HepG2 (cell line): ENCODE data around the gene WDR70. TPM values are rescaled to one million over a fixed set of nuclear protein-coding genes. Genes with fewer than 3 reads are reported as not detected.

Experiments
- ATAC-seq: fragments of 200-7000 bp; cut with Tn5 transposase; 3 replicates; pipeline ENCODE4 v1.9.1; 2020; ENCODE audit warnings: mild to moderate bottlenecking, moderate library complexity
- BruUV-seq: library from RNA; stranded (reverse); fragments of 400-500 nt; replicated peaks from 2 replicates; lab custom pipeline; 2021; lab: Mats Ljungman, UMichigan
- CTCF ChIA-PET: fragments of 300-600 bp; formaldehyde crosslinking; extraction: SDS; loops from one replicate; lab custom pipeline; 2021; ENCODE audit warnings: low total read pairs, inconsistent platforms, low intra/inter-chr PET ratio; lab: Yijun Ruan, JAX
- POLR2A ChIA-PET: fragments of 350-600 bp; sonication (Branson Sonifier 250); formaldehyde crosslinking; loops from one replicate; lab custom pipeline; 2020; ENCODE audit warnings: antibody characterized with exemption, inconsistent platforms; lab: Yijun Ruan, JAX
- DNase-seq: peaks from one replicate; pipeline ENCODE4 v3.0.0-alpha.2; 2015; ENCODE audit warnings: low spot score
- FAIRE-seq: peaks from 3 replicates; lab custom pipeline; 2011; peaks lifted over from hg19 to GRCh38; lab: Jason Lieb, UNC
- H2AFZ ChIP-seq: one replicate; pipeline ENCODE4 v1.6.1; 2011; ENCODE audit warnings: low read length, inconsistent platforms
- H3K27ac ChIP-seq: fragments of 300-600 bp; 3 replicates; pipeline ENCODE4 v1.8.0; 2011; ENCODE audit warnings: mixed run types, mild to moderate bottlenecking, mixed read lengths, low read length, inconsistent platforms; ENCODE audit not compliant: insufficient read depth; ENCODE audit errors: extremely low read length
- H3K27me3 ChIP-seq, 2 experiments: fragments of 200-600 bp in 1 of 2; 2 replicates in 1 of 2; 3 replicates in 1 of 2; pipeline versions ENCODE4 v1.6.0 to v1.8.0; 2011; ENCODE audit warnings: low read length in 2 of 2, mild to moderate bottlenecking in 2 of 2, moderate library complexity in 2 of 2, inconsistent platforms in 1 of 2; ENCODE audit not compliant: insufficient read depth in 2 of 2, control insufficient read depth in 1 of 2
- H3K36me3 ChIP-seq, 2 experiments: fragments of 200-600 bp in 1 of 2; replicated peaks in 1 of 2; 2 replicates in 1 of 2; 3 replicates in 1 of 2; pipeline versions ENCODE4 v1.5.1 to v1.8.0; 2011; ENCODE audit warnings: low read length in 2 of 2, inconsistent platforms in 1 of 2; ENCODE audit not compliant: insufficient read depth in 2 of 2, control insufficient read depth in 1 of 2
- H3K4me1 ChIP-seq: 2 replicates; pipeline ENCODE4 v1.5.1; 2012; ENCODE audit warnings: low read length, inconsistent platforms; ENCODE audit not compliant: insufficient read depth
- H3K4me2 ChIP-seq: 2 replicates; pipeline ENCODE4 v1.6.0; 2011; ENCODE audit warnings: low read depth, low read length, inconsistent platforms
- H3K4me3 ChIP-seq, 3 experiments: fragments of 200-600 bp in 1 of 3; sonication (generic), shearing (Covaris generic) in 1 of 3; replicated peaks in 1 of 3; 2 replicates each; pipeline ENCODE4 v1.5.1; 2011 to 2016; ENCODE audit warnings: low read length in 3 of 3, inconsistent platforms in 2 of 3, low read depth in 2 of 3, mild to moderate bottlenecking in 2 of 3, control low read depth in 1 of 3, mixed read lengths in 1 of 3; ENCODE audit not compliant: insufficient read depth in 1 of 3
- H3K79me2 ChIP-seq: one replicate; pipeline ENCODE4 v1.6.1; 2011; ENCODE audit warnings: low read length, inconsistent platforms; ENCODE audit not compliant: insufficient read depth
- H3K9ac ChIP-seq: 2 replicates; pipeline ENCODE4 v1.6.0; 2011; ENCODE audit warnings: mild to moderate bottlenecking, low read depth, low read length, inconsistent platforms; ENCODE audit not compliant: insufficient read depth
- H3K9me3 ChIP-seq: 2 replicates; pipeline ENCODE4 v1.5.1; 2012; ENCODE audit warnings: mild to moderate bottlenecking, low read length
- H4K20me1 ChIP-seq: 2 replicates; pipeline ENCODE4 v1.6.0; 2011; ENCODE audit warnings: inconsistent platforms, mild to moderate bottlenecking, low read length, moderate library complexity; ENCODE audit not compliant: insufficient read depth
- CCDC6 ChIP-seq: sonication (generic); formaldehyde crosslinking; IDR thresholded peaks from 2 replicates; pipeline ENCODE4 v1.8.1; 2022; ENCODE audit warnings: mild to moderate bottlenecking, missing genetic modification reagents, moderate library complexity
- HIC2 ChIP-seq: sonication (generic); formaldehyde crosslinking; IDR thresholded peaks from 2 replicates; pipeline ENCODE4 v1.9.0; 2022; ENCODE audit warnings: low read depth, missing genetic modification reagents
- NFYC ChIP-seq: IDR thresholded peaks from 2 replicates; pipeline ENCODE4 v1.6.1; 2016; ENCODE audit warnings: missing genetic modification reagents, missing compliant biosample characterization
- ZFAT ChIP-seq: sonication (generic); formaldehyde crosslinking; conservative IDR thresholded peaks from 2 replicates; pipeline ENCODE4 v1.8.1; 2023; ENCODE audit warnings: missing genetic modification reagents, inconsistent platforms
- ZNF101 ChIP-seq: sonication (generic); formaldehyde crosslinking; IDR thresholded peaks from 2 replicates; pipeline ENCODE4 v1.4.0; 2020; ENCODE audit warnings: mild to moderate bottlenecking, low read depth, missing genetic modification reagents, borderline replicate concordance
- ZNF256 ChIP-seq: sonication (generic); formaldehyde crosslinking; conservative IDR thresholded peaks from 2 replicates; pipeline ENCODE4 v1.4.0; 2020; ENCODE audit warnings: missing genetic modification reagents
- ZNF260 ChIP-seq: sonication (generic); formaldehyde crosslinking; IDR thresholded peaks from 2 replicates; pipeline ENCODE4 v1.4.0; 2020; ENCODE audit warnings: missing genetic modification reagents, low read depth, mild to moderate bottlenecking, borderline replicate concordance
- ZNF572 ChIP-seq: sonication (generic); formaldehyde crosslinking; IDR thresholded peaks from 2 replicates; pipeline ENCODE4 v1.5.1; 2020; ENCODE audit warnings: mild to moderate bottlenecking, missing genetic modification reagents
- ZNF609 ChIP-seq: sonication (generic); formaldehyde crosslinking; IDR thresholded peaks from 2 replicates; pipeline ENCODE4 v1.4.0; 2020; ENCODE audit warnings: mild to moderate bottlenecking, missing genetic modification reagents, borderline replicate concordance
- ZNF775 ChIP-seq: sonication (generic); formaldehyde crosslinking; IDR thresholded peaks from 2 replicates; pipeline ENCODE4 v1.4.0; 2020; ENCODE audit warnings: missing genetic modification reagents, mild to moderate bottlenecking, moderate library complexity, borderline replicate concordance
- in situ Hi-C: cut with HindIII; loops from 2 replicates; pipeline ENCODE4 v1.10.0; 2017; ENCODE audit warnings: low pct_unique_long_range_greater_than_20kb; ENCODE audit not compliant: extremely low pct_ligation_motif_present
- intact Hi-C: fragments of 100-400 bp; cut with micrococcal nuclease; formaldehyde crosslinking; loops from one replicate; pipeline ENCODE4 v1.10.0; 2022; ENCODE audit not compliant: unreplicated experiment
- polyA plus RNA-seq, 8 experiments: library from polyadenylated mRNA; depleted of rRNA in 3 of 8; stranded (reverse) in 7 of 8; unstranded in 1 of 8; fragments of >200 nt; fragmentation: Illumina TruSeq in 4 of 8; extraction: Trizol in 4 of 8; gene quantifications; 2 replicates each; pipeline versions ENCODE4 v1.2.1 to v1.2.3, GENCODE V29; 2011 to 2016; ENCODE audit warnings: low read depth in 4 of 8, missing spikeins in 1 of 8, mixed read lengths in 1 of 8; ENCODE audit not compliant: insufficient read depth in 1 of 8
- total RNA-seq, 5 experiments: library from RNA; depleted of rRNA; stranded (reverse); fragments of >200 nt; fragmentation: Illumina TruSeq; extraction: Trizol; gene quantifications; 2 replicates each; pipeline ENCODE4 v1.2.3, GENCODE V29; 2016; ENCODE audit warnings: low read depth in 1 of 5
- TF ChIP-seq, protein P1 (sequence below): IDR thresholded peaks from 2 replicates; pipeline ENCODE4 v1.6.1; 2016; ENCODE audit warnings: control low read depth
- TF ChIP-seq, protein P2 (sequence below): sonication (generic); formaldehyde crosslinking; IDR thresholded peaks from 2 replicates; pipeline ENCODE4 v1.5.1; 2020; ENCODE audit warnings: mild to moderate bottlenecking, moderate library complexity, missing genetic modification reagents
- TF ChIP-seq, protein P3 (sequence below): sonication (generic); formaldehyde crosslinking; IDR thresholded peaks from 2 replicates; pipeline ENCODE4 v1.8.1; 2023; ENCODE audit warnings: missing genetic modification reagents, inconsistent platforms, borderline replicate concordance

The WDR70 gene
- total and polyA plus RNA-seq, 2 of the 13 experiments (the other 11 are each of a cell fraction or from before 2014, with no cell fraction given) = 14.6 to 30.6 TPM

- Histone ChIP-seq H3K4me2 (no peak overlapping the region), H3K36me3 (peaks cover 4 to 19% of the 10 kb centered on the region in 2 experiments; a peak in 4 of 5 replicates), H3K4me1 (no peaks in the 10 kb centered on the region), H4K20me1 (no peaks in the 10 kb centered on the region), H2AFZ (no peak overlapping the region), H3K27me3 (no peaks in the 10 kb centered on the region), H3K9me3 (peaks cover 7% of the 10 kb centered on the region; the same call in 1 of the 2 replicates), H3K9ac (no peak overlapping the region), H3K4me3 (no peak overlapping the region), H3K79me2 (no peaks in the 10 kb centered on the region), H3K27ac (no peak overlapping the region)
- ATAC-seq (no peak), FAIRE-seq (no peak), DNase-seq (no peak)
- in situ Hi-C loops = no loop called here
- ChIA-PET CTCF (no interaction called here), POLR2A (no interaction called here)
- no TSS peak for BruUV-seq
- intact Hi-C loops = no loop called here
- TF ChIP-seq, protein P1, sequence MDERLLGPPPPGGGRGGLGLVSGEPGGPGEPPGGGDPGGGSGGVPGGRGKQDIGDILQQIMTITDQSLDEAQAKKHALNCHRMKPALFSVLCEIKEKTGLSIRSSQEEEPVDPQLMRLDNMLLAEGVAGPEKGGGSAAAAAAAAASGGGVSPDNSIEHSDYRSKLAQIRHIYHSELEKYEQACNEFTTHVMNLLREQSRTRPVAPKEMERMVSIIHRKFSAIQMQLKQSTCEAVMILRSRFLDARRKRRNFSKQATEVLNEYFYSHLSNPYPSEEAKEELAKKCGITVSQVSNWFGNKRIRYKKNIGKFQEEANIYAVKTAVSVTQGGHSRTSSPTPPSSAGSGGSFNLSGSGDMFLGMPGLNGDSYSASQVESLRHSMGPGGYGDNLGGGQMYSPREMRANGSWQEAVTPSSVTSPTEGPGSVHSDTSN (CRISPR knock-in tag) = no peak
- TF ChIP-seq NFYC (CRISPR knock-in tag) (no peak), ZNF572 (CRISPR knock-in tag) (no peak), ZNF609 (CRISPR knock-in tag) (no peak), ZFAT (no peak), ZNF101 (no peak), ZNF775 (CRISPR knock-in tag) (no peak), HIC2 (CRISPR knock-in tag) (no peak), ZNF260 (CRISPR knock-in tag) (no peak), CCDC6 (no peak), ZNF256 (CRISPR knock-in tag) (no peak)
- TF ChIP-seq, protein P2, sequence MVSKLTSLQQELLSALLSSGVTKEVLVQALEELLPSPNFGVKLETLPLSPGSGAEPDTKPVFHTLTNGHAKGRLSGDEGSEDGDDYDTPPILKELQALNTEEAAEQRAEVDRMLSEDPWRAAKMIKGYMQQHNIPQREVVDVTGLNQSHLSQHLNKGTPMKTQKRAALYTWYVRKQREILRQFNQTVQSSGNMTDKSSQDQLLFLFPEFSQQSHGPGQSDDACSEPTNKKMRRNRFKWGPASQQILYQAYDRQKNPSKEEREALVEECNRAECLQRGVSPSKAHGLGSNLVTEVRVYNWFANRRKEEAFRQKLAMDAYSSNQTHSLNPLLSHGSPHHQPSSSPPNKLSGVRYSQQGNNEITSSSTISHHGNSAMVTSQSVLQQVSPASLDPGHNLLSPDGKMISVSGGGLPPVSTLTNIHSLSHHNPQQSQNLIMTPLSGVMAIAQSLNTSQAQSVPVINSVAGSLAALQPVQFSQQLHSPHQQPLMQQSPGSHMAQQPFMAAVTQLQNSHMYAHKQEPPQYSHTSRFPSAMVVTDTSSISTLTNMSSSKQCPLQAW (CRISPR knock-in tag) = no peak
- TF ChIP-seq, protein P3, sequence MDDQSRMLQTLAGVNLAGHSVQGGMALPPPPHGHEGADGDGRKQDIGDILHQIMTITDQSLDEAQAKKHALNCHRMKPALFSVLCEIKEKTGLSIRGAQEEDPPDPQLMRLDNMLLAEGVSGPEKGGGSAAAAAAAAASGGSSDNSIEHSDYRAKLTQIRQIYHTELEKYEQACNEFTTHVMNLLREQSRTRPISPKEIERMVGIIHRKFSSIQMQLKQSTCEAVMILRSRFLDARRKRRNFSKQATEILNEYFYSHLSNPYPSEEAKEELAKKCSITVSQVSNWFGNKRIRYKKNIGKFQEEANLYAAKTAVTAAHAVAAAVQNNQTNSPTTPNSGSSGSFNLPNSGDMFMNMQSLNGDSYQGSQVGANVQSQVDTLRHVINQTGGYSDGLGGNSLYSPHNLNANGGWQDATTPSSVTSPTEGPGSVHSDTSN = no peak
Observed at GRCh38 chr5:37477426-37477825, 98.3 kb downstream of the WDR70 start.
